Measurements from ENCODE around the gene CD244. TPM values are rescaled to one million over a fixed set of nuclear protein-coding genes. Genes with fewer than 3 reads are reported as not detected.

CD244 gene
- polyA plus RNA-seq, 1 donor from 2014 or later: not detected

DNA sequence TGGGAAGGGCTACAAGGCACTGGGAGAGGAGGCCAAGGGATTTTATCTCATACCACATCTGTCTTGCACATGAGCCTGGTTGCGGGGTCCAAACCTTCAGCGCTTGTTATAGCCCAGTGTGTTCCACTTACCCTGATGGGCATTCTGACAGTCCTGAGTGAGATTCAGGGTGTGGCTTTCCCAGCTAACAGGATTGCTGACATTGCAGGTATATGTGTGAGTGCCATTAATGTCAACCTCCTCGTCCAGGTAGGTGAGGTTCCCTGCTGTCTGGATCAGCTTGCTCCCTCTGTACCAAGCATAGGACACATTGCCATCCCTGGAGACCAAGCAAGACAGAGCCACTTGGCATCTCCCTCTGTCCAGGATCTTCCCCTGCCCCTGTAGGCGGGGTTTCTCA is 21.6 kb downstream of the CD244 start:
- H3K4me2 ChIP-seq (ENCODE audit: low read length): no peak overlapping the region
- H2AFZ ChIP-seq (ENCODE audit: low read depth, low read length): no peak overlapping the region
- H3F3A ChIP-seq (ENCODE audit: insufficient read depth, low read length, poor library complexity, severe bottlenecking): no peaks in the 10 kb centered on the region
- H3K9me3 ChIP-seq (ENCODE audit: low read length): no peaks in the 10 kb centered on the region
- TF ChIP-seq POLR2AphosphoS5 (IDR thresholded peaks at IDR 0.05): no peak
- no peak for TF ChIP-seq MXI1 (conservative IDR thresholded peaks at IDR 0.05; ENCODE audit: poor library complexity, severe bottlenecking)
- no peak for TF ChIP-seq EZH2 (IDR thresholded peaks at IDR 0.05; ENCODE audit: borderline replicate concordance, insufficient read depth, low read length, poor library complexity, severe bottlenecking)
- TF ChIP-seq TAF1 (IDR thresholded peaks at IDR 0.05; ENCODE audit: low read depth): no peak
- TF ChIP-seq RAD21 (conservative IDR thresholded peaks at IDR 0.05): no peak
- TF ChIP-seq EP300 (conservative IDR thresholded peaks at IDR 0.05; ENCODE audit: poor library complexity, severe bottlenecking): no peak
- TF ChIP-seq, protein P1, sequence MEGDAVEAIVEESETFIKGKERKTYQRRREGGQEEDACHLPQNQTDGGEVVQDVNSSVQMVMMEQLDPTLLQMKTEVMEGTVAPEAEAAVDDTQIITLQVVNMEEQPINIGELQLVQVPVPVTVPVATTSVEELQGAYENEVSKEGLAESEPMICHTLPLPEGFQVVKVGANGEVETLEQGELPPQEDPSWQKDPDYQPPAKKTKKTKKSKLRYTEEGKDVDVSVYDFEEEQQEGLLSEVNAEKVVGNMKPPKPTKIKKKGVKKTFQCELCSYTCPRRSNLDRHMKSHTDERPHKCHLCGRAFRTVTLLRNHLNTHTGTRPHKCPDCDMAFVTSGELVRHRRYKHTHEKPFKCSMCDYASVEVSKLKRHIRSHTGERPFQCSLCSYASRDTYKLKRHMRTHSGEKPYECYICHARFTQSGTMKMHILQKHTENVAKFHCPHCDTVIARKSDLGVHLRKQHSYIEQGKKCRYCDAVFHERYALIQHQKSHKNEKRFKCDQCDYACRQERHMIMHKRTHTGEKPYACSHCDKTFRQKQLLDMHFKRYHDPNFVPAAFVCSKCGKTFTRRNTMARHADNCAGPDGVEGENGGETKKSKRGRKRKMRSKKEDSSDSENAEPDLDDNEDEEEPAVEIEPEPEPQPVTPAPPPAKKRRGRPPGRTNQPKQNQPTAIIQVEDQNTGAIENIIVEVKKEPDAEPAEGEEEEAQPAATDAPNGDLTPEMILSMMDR (IDR thresholded peaks at IDR 0.05; ENCODE audit: poor library complexity, severe bottlenecking): no peak
- no peak for TF ChIP-seq REST (IDR thresholded peaks at IDR 0.05; ENCODE audit: borderline replicate concordance)
- no peak for TF ChIP-seq SMC3 (conservative IDR thresholded peaks at IDR 0.05; ENCODE audit: poor library complexity)
- H3K9me2 ChIP-seq (ENCODE audit: insufficient read depth, low read length): no peaks in the 10 kb centered on the region
- no peaks in the 10 kb centered on the region for H3K36me3 ChIP-seq (ENCODE audit: insufficient read depth, low read length)
- H3K9ac ChIP-seq (ENCODE audit: low read length): no peak overlapping the region
- H3K4me3 ChIP-seq (ENCODE audit: low read length): no peak overlapping the region
- no peaks in the 10 kb centered on the region for H3K79me2 ChIP-seq (replicated peaks; ENCODE audit: insufficient read depth, low read length)
- no peaks in the 10 kb centered on the region for H3K27me3 ChIP-seq (ENCODE audit: insufficient read depth, low read depth, low read length)
- no peaks in the 10 kb centered on the region for H4K20me1 ChIP-seq (ENCODE audit: insufficient read depth)
- no peak overlapping the region for H3K27ac ChIP-seq (ENCODE audit: low read length)

GRCh38 chr1:160839746-160840145 is 22.9 kb downstream of the CD244 start:
- Histone ChIP-seq H3K4me2 (ENCODE audit: low read length) (no peak overlapping the region), H3K4me3 (ENCODE audit: low read length) (no peak overlapping the region), H3K27ac (ENCODE audit: low read length) (no peak overlapping the region), H2AFZ (ENCODE audit: low read depth, low read length) (no peak overlapping the region), H3F3A (ENCODE audit: insufficient read depth, low read length, poor library complexity, severe bottlenecking) (no peaks in the 10 kb centered on the region), H3K79me2 (replicated peaks; ENCODE audit: insufficient read depth, low read length) (no peaks in the 10 kb centered on the region), H3K9me2 (ENCODE audit: insufficient read depth, low read length) (no peaks in the 10 kb centered on the region), H3K36me3 (ENCODE audit: insufficient read depth, low read length) (no peaks in the 10 kb centered on the region), H3K9me3 (ENCODE audit: low read length) (no peaks in the 10 kb centered on the region), H3K27me3 (ENCODE audit: insufficient read depth, low read depth, low read length) (no peaks in the 10 kb centered on the region), H4K20me1 (ENCODE audit: insufficient read depth) (no peaks in the 10 kb centered on the region), H3K9ac (ENCODE audit: low read length) (no peak overlapping the region)
- TF ChIP-seq MXI1 (conservative IDR thresholded peaks at IDR 0.05; ENCODE audit: poor library complexity, severe bottlenecking): no peak
- TF ChIP-seq SMC3 (conservative IDR thresholded peaks at IDR 0.05; ENCODE audit: poor library complexity): no peak
- no peak for TF ChIP-seq RAD21 (conservative IDR thresholded peaks at IDR 0.05)
- no peak for TF ChIP-seq TAF1 (IDR thresholded peaks at IDR 0.05; ENCODE audit: low read depth)
- TF ChIP-seq EZH2 (IDR thresholded peaks at IDR 0.05; ENCODE audit: borderline replicate concordance, insufficient read depth, low read length, poor library complexity, severe bottlenecking): no peak
- TF ChIP-seq REST (IDR thresholded peaks at IDR 0.05; ENCODE audit: borderline replicate concordance): no peak
- TF ChIP-seq POLR2AphosphoS5 (IDR thresholded peaks at IDR 0.05): no peak
- TF ChIP-seq EP300 (conservative IDR thresholded peaks at IDR 0.05; ENCODE audit: poor library complexity, severe bottlenecking): no peak
- TF ChIP-seq, protein P1 (IDR thresholded peaks at IDR 0.05; ENCODE audit: poor library complexity, severe bottlenecking): no peak

Measured in neural cell (in vitro differentiated cells).